Measurements from ENCODE around the gene GPR18.

GPR18 gene

GRCh38 chr13:99296398-99296797 is 38.2 kb upstream of the GPR18 start:
- no peaks in the 10 kb centered on the region for H3K9me3 ChIP-seq (replicated peaks in 1 of 2; ENCODE audit: control insufficient read depth in 2 of 2, insufficient read depth in 1 of 2, low read depth in 1 of 2, low read length in 2 of 2)
- H3K4ac ChIP-seq (ENCODE audit: low read length), result no peak overlapping the region
- no peak overlapping the region for H3K4me3 ChIP-seq (ENCODE audit: low read length in 2 of 2)
- H4K91ac ChIP-seq (ENCODE audit: low read depth, low read length, poor library complexity), result no peak overlapping the region
- H3K27me3 ChIP-seq (ENCODE audit: control insufficient read depth in 3 of 3, insufficient read depth in 3 of 3, low read depth in 1 of 3, low read length in 3 of 3), result no peaks in the 10 kb centered on the region
- no peaks in the 10 kb centered on the region for H3K79me1 ChIP-seq (ENCODE audit: low read depth, low read length)
- no peaks in the 10 kb centered on the region for H3K36me3 ChIP-seq (replicated peaks in 1 of 2; ENCODE audit: control insufficient read depth in 2 of 2, insufficient read depth in 2 of 2, low read length in 2 of 2)
- no peak overlapping the region for H3K18ac ChIP-seq (ENCODE audit: low read length)
- H3K9ac ChIP-seq (ENCODE audit: low read depth, low read length, poor library complexity), result no peak overlapping the region
- H2BK15ac ChIP-seq (ENCODE audit: low read length), result no peak overlapping the region
- H2BK5ac ChIP-seq (ENCODE audit: low read length), result no peak overlapping the region
- no peaks in the 10 kb centered on the region for H3K4me1 ChIP-seq (ENCODE audit: control insufficient read depth in 2 of 2, insufficient read depth in 1 of 2, low read depth in 1 of 2, low read length in 2 of 2)
- no peak overlapping the region for H3K27ac ChIP-seq (replicated peaks; ENCODE audit: low read length)
- no peak overlapping the region for H3K4me2 ChIP-seq (ENCODE audit: insufficient read depth, low read length, poor library complexity, severe bottlenecking)
- no peak overlapping the region for H3K23ac ChIP-seq (ENCODE audit: low read depth, low read length, poor library complexity)
- H2AK5ac ChIP-seq (ENCODE audit: low read depth, low read length), result no peak overlapping the region
- no peak overlapping the region for H4K8ac ChIP-seq (ENCODE audit: low read depth, low read length)
- H3K14ac ChIP-seq (ENCODE audit: low read length), result no peak overlapping the region
- no CpG with 5 or more reads among the region's 4 CpGs for WGBS, 2 donors (ENCODE audit: extremely low coverage in 2 of 2, insufficient read length in 2 of 2, insufficient replicate concordance in 1 of 2)
- DNase-seq (ENCODE audit: low spot score), result no peak
- H2AFZ ChIP-seq (ENCODE audit: low read length), result no peak overlapping the region
- H2BK12ac ChIP-seq (ENCODE audit: low read length), result no peak overlapping the region
- no peak overlapping the region for H2BK120ac ChIP-seq (ENCODE audit: low read depth, low read length)

GRCh38 chr13:99295488-99296252 is 37.5 kb upstream of the GPR18 start:
- Histone ChIP-seq H2BK120ac (ENCODE audit: low read depth, low read length) (no peak overlapping the region), H2BK5ac (ENCODE audit: low read length) (no peak overlapping the region), H3K4me1 (ENCODE audit: control insufficient read depth in 2 of 2, insufficient read depth in 1 of 2, low read depth in 1 of 2, low read length in 2 of 2) (no peaks in the 10 kb centered on the region), H3K23ac (ENCODE audit: low read depth, low read length, poor library complexity) (no peak overlapping the region), H3K18ac (ENCODE audit: low read length) (no peak overlapping the region), H3K9me3 (replicated peaks in 1 of 2; ENCODE audit: control insufficient read depth in 2 of 2, insufficient read depth in 1 of 2, low read depth in 1 of 2, low read length in 2 of 2) (no peaks in the 10 kb centered on the region), H3K4ac (ENCODE audit: low read length) (no peak overlapping the region), H2AK5ac (ENCODE audit: low read depth, low read length) (no peak overlapping the region), H3K4me3 (ENCODE audit: low read length in 2 of 2) (no peak overlapping the region), H4K91ac (ENCODE audit: low read depth, low read length, poor library complexity) (no peak overlapping the region), H4K8ac (ENCODE audit: low read depth, low read length) (no peak overlapping the region), H3K9ac (ENCODE audit: low read depth, low read length, poor library complexity) (no peak overlapping the region), H3K4me2 (ENCODE audit: insufficient read depth, low read length, poor library complexity, severe bottlenecking) (no peak overlapping the region), H3K27ac (replicated peaks; ENCODE audit: low read length) (no peak overlapping the region), H3K14ac (ENCODE audit: low read length) (no peak overlapping the region), H2AFZ (ENCODE audit: low read length) (no peak overlapping the region), H3K27me3 (ENCODE audit: control insufficient read depth in 3 of 3, insufficient read depth in 3 of 3, low read depth in 1 of 3, low read length in 3 of 3) (no peaks in the 10 kb centered on the region), H3K36me3 (replicated peaks in 1 of 2; ENCODE audit: control insufficient read depth in 2 of 2, insufficient read depth in 2 of 2, low read length in 2 of 2) (no peaks in the 10 kb centered on the region), H2BK12ac (ENCODE audit: low read length) (no peak overlapping the region), H3K79me1 (ENCODE audit: low read depth, low read length) (no peaks in the 10 kb centered on the region), H2BK15ac (ENCODE audit: low read length) (no peak overlapping the region)
- WGBS, 2 donors (ENCODE audit: extremely low coverage in 2 of 2, insufficient read length in 2 of 2, insufficient replicate concordance in 1 of 2), result no CpG with 5 or more reads among the region's 12 CpGs
- no peak for DNase-seq (ENCODE audit: low spot score)

GRCh38 chr13:99294958-99295357 is 36.8 kb upstream of the GPR18 start:
- H3K9me3 ChIP-seq (replicated peaks in 1 of 2; ENCODE audit: control insufficient read depth in 2 of 2, insufficient read depth in 1 of 2, low read depth in 1 of 2, low read length in 2 of 2), result no peaks in the 10 kb centered on the region
- no peak overlapping the region for H2BK15ac ChIP-seq (ENCODE audit: low read length)
- no peak overlapping the region for H3K18ac ChIP-seq (ENCODE audit: low read length)
- H4K91ac ChIP-seq (ENCODE audit: low read depth, low read length, poor library complexity), result no peak overlapping the region
- no peak overlapping the region for H3K27ac ChIP-seq (replicated peaks; ENCODE audit: low read length)
- DNase-seq (ENCODE audit: low spot score), result no peak
- no peaks in the 10 kb centered on the region for H3K36me3 ChIP-seq (replicated peaks in 1 of 2; ENCODE audit: control insufficient read depth in 2 of 2, insufficient read depth in 2 of 2, low read length in 2 of 2)
- no peak overlapping the region for H4K8ac ChIP-seq (ENCODE audit: low read depth, low read length)
- H3K23ac ChIP-seq (ENCODE audit: low read depth, low read length, poor library complexity), result no peak overlapping the region
- H3K4ac ChIP-seq (ENCODE audit: low read length), result no peak overlapping the region
- no peak overlapping the region for H2BK12ac ChIP-seq (ENCODE audit: low read length)
- H3K14ac ChIP-seq (ENCODE audit: low read length), result no peak overlapping the region
- no peak overlapping the region for H3K9ac ChIP-seq (ENCODE audit: low read depth, low read length, poor library complexity)
- no peak overlapping the region for H3K4me2 ChIP-seq (ENCODE audit: insufficient read depth, low read length, poor library complexity, severe bottlenecking)
- no peak overlapping the region for H2BK5ac ChIP-seq (ENCODE audit: low read length)
- H2BK120ac ChIP-seq (ENCODE audit: low read depth, low read length), result no peak overlapping the region
- H3K27me3 ChIP-seq (ENCODE audit: control insufficient read depth in 3 of 3, insufficient read depth in 3 of 3, low read depth in 1 of 3, low read length in 3 of 3), result no peaks in the 10 kb centered on the region
- no peak overlapping the region for H3K4me3 ChIP-seq (ENCODE audit: low read length in 2 of 2)
- H3K79me1 ChIP-seq (ENCODE audit: low read depth, low read length), result no peaks in the 10 kb centered on the region
- H3K4me1 ChIP-seq (ENCODE audit: control insufficient read depth in 2 of 2, insufficient read depth in 1 of 2, low read depth in 1 of 2, low read length in 2 of 2), result no peaks in the 10 kb centered on the region
- WGBS, 2 donors (ENCODE audit: extremely low coverage in 2 of 2, insufficient read length in 2 of 2, insufficient replicate concordance in 1 of 2), result no CpG with 5 or more reads among the region's 7 CpGs
- H2AFZ ChIP-seq (ENCODE audit: low read length), result no peak overlapping the region
- H2AK5ac ChIP-seq (ENCODE audit: low read depth, low read length), result no peak overlapping the region

- H4K8ac ChIP-seq (ENCODE audit: low read depth, low read length), result no peak overlapping the region
- no peak overlapping the region for H3K27ac ChIP-seq (replicated peaks; ENCODE audit: low read length)
- no peak overlapping the region for H2BK15ac ChIP-seq (ENCODE audit: low read length)
- no peak overlapping the region for H4K91ac ChIP-seq (ENCODE audit: low read depth, low read length, poor library complexity)
- H2BK12ac ChIP-seq (ENCODE audit: low read length), result no peak overlapping the region
- no peak overlapping the region for H2AFZ ChIP-seq (ENCODE audit: low read length)
- H3K23ac ChIP-seq (ENCODE audit: low read depth, low read length, poor library complexity), result no peak overlapping the region
- no peak overlapping the region for H3K9ac ChIP-seq (ENCODE audit: low read depth, low read length, poor library complexity)
- no peak overlapping the region for H3K18ac ChIP-seq (ENCODE audit: low read length)
- no peak overlapping the region for H3K14ac ChIP-seq (ENCODE audit: low read length)
- no peak for DNase-seq (ENCODE audit: low spot score)
- no peak overlapping the region for H3K4ac ChIP-seq (ENCODE audit: low read length)
- H3K27me3 ChIP-seq (ENCODE audit: control insufficient read depth in 3 of 3, insufficient read depth in 3 of 3, low read depth in 1 of 3, low read length in 3 of 3), result no peaks in the 10 kb centered on the region
- no peak overlapping the region for H2BK120ac ChIP-seq (ENCODE audit: low read depth, low read length)
- H3K4me1 ChIP-seq (ENCODE audit: control insufficient read depth in 2 of 2, insufficient read depth in 1 of 2, low read depth in 1 of 2, low read length in 2 of 2), result no peaks in the 10 kb centered on the region
- H2BK5ac ChIP-seq (ENCODE audit: low read length), result no peak overlapping the region
- H2AK5ac ChIP-seq (ENCODE audit: low read depth, low read length), result no peak overlapping the region
- no peak overlapping the region for H3K4me3 ChIP-seq (ENCODE audit: low read length in 2 of 2)
- no peak overlapping the region for H3K4me2 ChIP-seq (ENCODE audit: insufficient read depth, low read length, poor library complexity, severe bottlenecking)
- no peaks in the 10 kb centered on the region for H3K36me3 ChIP-seq (replicated peaks in 1 of 2; ENCODE audit: control insufficient read depth in 2 of 2, insufficient read depth in 2 of 2, low read length in 2 of 2)
- no peaks in the 10 kb centered on the region for H3K9me3 ChIP-seq (replicated peaks in 1 of 2; ENCODE audit: control insufficient read depth in 2 of 2, insufficient read depth in 1 of 2, low read depth in 1 of 2, low read length in 2 of 2)
- H3K79me1 ChIP-seq (ENCODE audit: low read depth, low read length), result no peaks in the 10 kb centered on the region
Observed at GRCh38 chr13:99294198-99294597, 36.0 kb upstream of the GPR18 start.

Data from neuronal stem cell (in vitro differentiated cells).